WTC11 (cell line): Measurements from ENCODE around the gene MIEF2. TPM values are rescaled to one million over a fixed set of nuclear protein-coding genes. Genes with fewer than 3 reads are reported as not detected.

Experiments
- ATAC-seq: fragments of 200-7000 bp; cut with Tn5 transposase; 2 replicates; pipeline ENCODE4 v1.10.0; 2021; ENCODE audit warnings: mild to moderate bottlenecking, moderate library complexity
- CTCF ChIA-PET: fragments of 300-600 bp; sonication (Branson Sonifier 250); formaldehyde crosslinking; loops from one replicate; lab custom pipeline; 2021; ENCODE audit warnings: antibody characterized with exemption; lab: Charles Lee
- POLR2A ChIA-PET: fragments of 350-600 bp; sonication (Branson Sonifier 250); formaldehyde crosslinking; loops from one replicate; lab custom pipeline; 2021; ENCODE audit warnings: antibody characterized with exemption; lab: Charles Lee
- DNase-seq: peaks from one replicate; pipeline ENCODE4 v3.0.0; 2021; ENCODE audit warnings: low spot score
- H3K27ac Mint-ChIP-seq: 2 replicates; pipeline ENCODE4 v1.8.0; 2021; ENCODE audit warnings: mixed read lengths
- H3K27me3 Mint-ChIP-seq: 2 replicates; pipeline ENCODE4 v1.8.0; 2021; ENCODE audit warnings: low read depth, mild to moderate bottlenecking, moderate library complexity, mixed read lengths
- H3K36me3 Mint-ChIP-seq: 2 replicates; pipeline ENCODE4 v1.8.0; 2021; ENCODE audit warnings: mixed read lengths
- H3K4me1 Mint-ChIP-seq: 2 replicates; pipeline ENCODE4 v1.8.0; 2022; ENCODE audit warnings: mixed read lengths
- H3K4me3 Mint-ChIP-seq: 2 replicates; pipeline ENCODE4 v1.8.0; 2021; ENCODE audit warnings: mild to moderate bottlenecking, moderate library complexity, mixed read lengths
- H3K9me3 Mint-ChIP-seq: 2 replicates; pipeline ENCODE4 v1.8.0; 2021; ENCODE audit warnings: mixed read lengths
- E2F1 ChIP-seq: sonication (generic); formaldehyde crosslinking; IDR thresholded peaks from 2 replicates; pipeline ENCODE4 v1.8.0; 2022; ENCODE audit warnings: mild to moderate bottlenecking, missing genetic modification reagents
- FOXJ3 ChIP-seq: sonication (generic); formaldehyde crosslinking; IDR thresholded peaks from 2 replicates; pipeline ENCODE4 v1.9.0; 2021; ENCODE audit warnings: missing genetic modification reagents, mild to moderate bottlenecking, borderline replicate concordance
- FOXK1 ChIP-seq: sonication (generic); formaldehyde crosslinking; IDR thresholded peaks from 2 replicates; pipeline ENCODE4 v1.8.0; 2022; ENCODE audit warnings: mild to moderate bottlenecking, moderate library complexity, missing genetic modification reagents
- GRHL2 ChIP-seq: fragments of 250-450 bp; sonication (Bioruptor Pico); IDR thresholded peaks from 2 replicates; pipeline ENCODE4 v1.8.0; 2022; ENCODE audit warnings: mild to moderate bottlenecking, moderate library complexity; ENCODE audit not compliant: insufficient replicate concordance, severe bottlenecking
- GTF2I ChIP-seq: fragments of 250-450 bp; sonication (Bioruptor Pico); conservative IDR thresholded peaks from 2 replicates; pipeline ENCODE4 v1.4.0; 2021; ENCODE audit warnings: mild to moderate bottlenecking
- JAZF1 ChIP-seq: fragments of 250-450 bp; sonication (Bioruptor Pico); IDR thresholded peaks from 2 replicates; pipeline ENCODE4 v1.9.0; 2021; ENCODE audit warnings: moderate library complexity, mild to moderate bottlenecking, inconsistent platforms
- MXD4 ChIP-seq: fragments of 250-450 bp; sonication (Bioruptor Pico); IDR thresholded peaks from 2 replicates; pipeline ENCODE4 v1.8.0; 2021; ENCODE audit warnings: mild to moderate bottlenecking, moderate library complexity, borderline replicate concordance
- NFYB ChIP-seq: sonication (generic); formaldehyde crosslinking; conservative IDR thresholded peaks from 2 replicates; pipeline ENCODE4 v1.8.0; 2022; ENCODE audit warnings: low read depth, missing genetic modification reagents
- NR2C2 ChIP-seq: sonication (generic); formaldehyde crosslinking; IDR thresholded peaks from 2 replicates; pipeline ENCODE4 v1.8.0; 2022; ENCODE audit warnings: mild to moderate bottlenecking, missing genetic modification reagents
- PRRX2 ChIP-seq: fragments of 250-450 bp; sonication (Bioruptor Pico); IDR thresholded peaks from 2 replicates; pipeline ENCODE4 v1.8.0; 2021; ENCODE audit warnings: mild to moderate bottlenecking
- SMAD3 ChIP-seq: sonication (generic); formaldehyde crosslinking; IDR thresholded peaks from 2 replicates; pipeline ENCODE4 v1.8.0; 2022; ENCODE audit warnings: missing genetic modification reagents, mild to moderate bottlenecking, borderline replicate concordance
- SP1 ChIP-seq: sonication (generic); formaldehyde crosslinking; conservative IDR thresholded peaks from 2 replicates; pipeline ENCODE4 v1.8.1; 2022; ENCODE audit warnings: missing genetic modification reagents
- ZNF121 ChIP-seq: sonication (generic); formaldehyde crosslinking; IDR thresholded peaks from 2 replicates; pipeline ENCODE4 v1.8.0; 2023; ENCODE audit warnings: missing genetic modification reagents
- ZNF219 ChIP-seq: sonication (generic); formaldehyde crosslinking; IDR thresholded peaks from 2 replicates; pipeline ENCODE4 v1.8.0; 2023; ENCODE audit warnings: missing genetic modification reagents, mild to moderate bottlenecking, borderline replicate concordance
- ZNF263 ChIP-seq: sonication (generic); formaldehyde crosslinking; IDR thresholded peaks from 2 replicates; pipeline ENCODE4 v1.8.1; 2022; ENCODE audit warnings: low read depth, mild to moderate bottlenecking, moderate library complexity, missing genetic modification reagents
- total RNA-seq: library from RNA; stranded (reverse); gene quantifications from 3 replicates; pipeline ENCODE4 v1.2.3, GENCODE V29; 2021
- TF ChIP-seq, protein P1 (sequence below): sonication (generic); formaldehyde crosslinking; IDR thresholded peaks from 2 replicates; pipeline ENCODE4 v1.8.0; 2023; ENCODE audit warnings: missing genetic modification reagents, mild to moderate bottlenecking, borderline replicate concordance
- TF ChIP-seq, protein P2 (sequence below): sonication (generic); formaldehyde crosslinking; IDR thresholded peaks from 2 replicates; pipeline ENCODE4 v1.8.1; 2023; ENCODE audit warnings: mild to moderate bottlenecking, missing genetic modification reagents, moderate library complexity
- TF ChIP-seq, protein P3 (sequence below): fragments of 250-450 bp; sonication (Bioruptor Pico); IDR thresholded peaks from 2 replicates; pipeline ENCODE4 v1.8.0; 2021; ENCODE audit warnings: mild to moderate bottlenecking
- TF ChIP-seq, protein P4 (sequence below): fragments of 250-450 bp; sonication (Bioruptor Pico); IDR thresholded peaks from 2 replicates; pipeline ENCODE4 v1.9.0; 2021; ENCODE audit warnings: mild to moderate bottlenecking
- TF ChIP-seq, protein P5 (sequence below): sonication (generic); formaldehyde crosslinking; IDR thresholded peaks from 2 replicates; pipeline ENCODE4 v1.8.1; 2022; ENCODE audit warnings: mild to moderate bottlenecking, moderate library complexity, missing genetic modification reagents

Gene MIEF2
- total RNA-seq, 1 experiment from 2014 or later = 18.8 TPM

- TF ChIP-seq, protein P1, sequence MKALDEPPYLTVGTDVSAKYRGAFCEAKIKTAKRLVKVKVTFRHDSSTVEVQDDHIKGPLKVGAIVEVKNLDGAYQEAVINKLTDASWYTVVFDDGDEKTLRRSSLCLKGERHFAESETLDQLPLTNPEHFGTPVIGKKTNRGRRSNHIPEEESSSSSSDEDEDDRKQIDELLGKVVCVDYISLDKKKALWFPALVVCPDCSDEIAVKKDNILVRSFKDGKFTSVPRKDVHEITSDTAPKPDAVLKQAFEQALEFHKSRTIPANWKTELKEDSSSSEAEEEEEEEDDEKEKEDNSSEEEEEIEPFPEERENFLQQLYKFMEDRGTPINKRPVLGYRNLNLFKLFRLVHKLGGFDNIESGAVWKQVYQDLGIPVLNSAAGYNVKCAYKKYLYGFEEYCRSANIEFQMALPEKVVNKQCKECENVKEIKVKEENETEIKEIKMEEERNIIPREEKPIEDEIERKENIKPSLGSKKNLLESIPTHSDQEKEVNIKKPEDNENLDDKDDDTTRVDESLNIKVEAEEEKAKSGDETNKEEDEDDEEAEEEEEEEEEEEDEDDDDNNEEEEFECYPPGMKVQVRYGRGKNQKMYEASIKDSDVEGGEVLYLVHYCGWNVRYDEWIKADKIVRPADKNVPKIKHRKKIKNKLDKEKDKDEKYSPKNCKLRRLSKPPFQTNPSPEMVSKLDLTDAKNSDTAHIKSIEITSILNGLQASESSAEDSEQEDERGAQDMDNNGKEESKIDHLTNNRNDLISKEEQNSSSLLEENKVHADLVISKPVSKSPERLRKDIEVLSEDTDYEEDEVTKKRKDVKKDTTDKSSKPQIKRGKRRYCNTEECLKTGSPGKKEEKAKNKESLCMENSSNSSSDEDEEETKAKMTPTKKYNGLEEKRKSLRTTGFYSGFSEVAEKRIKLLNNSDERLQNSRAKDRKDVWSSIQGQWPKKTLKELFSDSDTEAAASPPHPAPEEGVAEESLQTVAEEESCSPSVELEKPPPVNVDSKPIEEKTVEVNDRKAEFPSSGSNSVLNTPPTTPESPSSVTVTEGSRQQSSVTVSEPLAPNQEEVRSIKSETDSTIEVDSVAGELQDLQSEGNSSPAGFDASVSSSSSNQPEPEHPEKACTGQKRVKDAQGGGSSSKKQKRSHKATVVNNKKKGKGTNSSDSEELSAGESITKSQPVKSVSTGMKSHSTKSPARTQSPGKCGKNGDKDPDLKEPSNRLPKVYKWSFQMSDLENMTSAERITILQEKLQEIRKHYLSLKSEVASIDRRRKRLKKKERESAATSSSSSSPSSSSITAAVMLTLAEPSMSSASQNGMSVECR = peak; percentile 74; the same call in 1 of the 2 replicates
- TF ChIP-seq, all 79 proteins: peak for 5
Observed at GRCh38 chr17:18314059-18314730, 53.7 kb downstream of the MIEF2 start (continued).

DNA sequence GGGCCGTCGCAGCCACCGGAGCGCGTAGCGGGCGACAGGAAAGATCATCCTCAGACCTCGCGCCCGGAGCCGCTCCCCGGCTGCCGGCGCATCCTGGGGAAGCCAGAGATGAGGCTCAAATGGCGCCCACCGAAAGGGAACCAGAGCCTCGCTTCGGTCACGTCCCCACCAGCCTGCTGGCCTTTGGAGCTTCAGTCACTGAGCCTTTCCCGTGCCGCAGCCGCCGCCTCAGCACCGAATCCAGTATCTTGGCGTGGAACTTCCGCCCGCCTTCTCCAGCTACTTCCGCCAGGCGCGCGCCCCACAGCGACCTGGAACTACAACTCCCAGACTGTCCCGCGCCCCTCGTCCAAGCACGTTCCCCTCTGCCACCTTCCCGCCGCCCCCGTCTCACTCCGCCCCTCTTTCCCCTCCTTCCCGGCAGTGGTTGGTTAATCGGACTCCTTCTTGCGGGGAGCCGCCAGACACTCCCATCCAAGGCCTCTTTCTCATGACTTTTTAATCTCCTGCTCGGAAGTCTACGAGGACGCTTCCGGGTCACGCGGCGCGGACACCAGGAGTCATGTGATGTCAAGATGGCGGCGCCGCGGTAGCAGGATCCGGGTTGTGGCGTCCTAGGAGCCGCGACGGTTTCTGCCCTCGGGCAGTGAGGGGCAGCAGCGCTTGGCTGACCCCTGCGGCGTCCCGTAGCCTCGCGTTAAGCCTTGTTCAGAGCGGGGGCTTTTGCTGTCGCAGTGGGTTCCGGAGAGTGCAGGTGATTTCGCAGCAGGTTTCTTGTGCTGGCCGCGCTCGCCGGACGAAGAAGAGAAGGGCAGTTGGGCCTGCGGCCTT lies 54.5 kb downstream of the MIEF2 start, which contains the start of the genes SMCR8 and TOP3A:
Gene SMCR8, plus strand, starts transcription at position 563 of the 831 bp plus-strand sequence. CDS start 497 bp downstream, outside the sequence.
Gene TOP3A, minus strand, starts transcription at position 264 of the 831 bp plus-strand sequence. Its CDS starts 216 bp downstream, at position 48.
- CTCF ChIA-PET = interaction anchor here (0.7 to 1.3 kb wide), 3 partner anchors 9 to 48 kb away, joined by 3 to 5 read pairs (median 4); partner anchors contain the start of gene SHMT1
- Mint-ChIP-seq H3K4me3 (peak within 1 kb of the TSS; percentile 94), H3K27ac (peak within 1 kb of the TSS; percentile 100), H3K36me3 (peaks cover 35% of the 10 kb centered on the region), H3K9me3 (no peaks in the 10 kb centered on the region), H3K27me3 (no peaks in the 10 kb centered on the region; the same call in 1 of the 2 replicates), H3K4me1 (peaks cover 48% of the 10 kb centered on the region)
- POLR2A ChIA-PET = interaction anchor here (0.9 kb wide), 1 partner anchor 13 kb away, joined by 4 read pairs; no protein-coding TSS in a partner anchor
- DNase-seq = peak; percentile 93
- peak; percentile 96 for ATAC-seq
- no peak for TF ChIP-seq MXD4
- TF ChIP-seq, protein P2, sequence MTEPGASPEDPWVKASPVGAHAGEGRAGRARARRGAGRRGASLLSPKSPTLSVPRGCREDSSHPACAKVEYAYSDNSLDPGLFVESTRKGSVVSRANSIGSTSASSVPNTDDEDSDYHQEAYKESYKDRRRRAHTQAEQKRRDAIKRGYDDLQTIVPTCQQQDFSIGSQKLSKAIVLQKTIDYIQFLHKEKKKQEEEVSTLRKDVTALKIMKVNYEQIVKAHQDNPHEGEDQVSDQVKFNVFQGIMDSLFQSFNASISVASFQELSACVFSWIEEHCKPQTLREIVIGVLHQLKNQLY (CRISPR knock-in tag) = no peak
- TF ChIP-seq E2F1 (CRISPR knock-in tag) = no peak
- TF ChIP-seq SP1 (CRISPR knock-in tag) = peak; percentile 72
- TF ChIP-seq ZNF219 (CRISPR knock-in tag) = no peak
- TF ChIP-seq ZNF121 (CRISPR knock-in tag) = no peak
- no peak for TF ChIP-seq NFYB (CRISPR knock-in tag)
- no peak; the same call in 1 of the 2 replicates for TF ChIP-seq SMAD3
- TF ChIP-seq GRHL2 (CRISPR knock-in tag) = no peak
- TF ChIP-seq PRRX2 = no peak
- peak; percentile 69 for TF ChIP-seq NR2C2 (CRISPR knock-in tag)
- no peak for TF ChIP-seq FOXJ3
- TF ChIP-seq ZNF263 (CRISPR knock-in tag) = no peak
- no peak for TF ChIP-seq GTF2I (CRISPR knock-in tag)
- TF ChIP-seq, protein P3, sequence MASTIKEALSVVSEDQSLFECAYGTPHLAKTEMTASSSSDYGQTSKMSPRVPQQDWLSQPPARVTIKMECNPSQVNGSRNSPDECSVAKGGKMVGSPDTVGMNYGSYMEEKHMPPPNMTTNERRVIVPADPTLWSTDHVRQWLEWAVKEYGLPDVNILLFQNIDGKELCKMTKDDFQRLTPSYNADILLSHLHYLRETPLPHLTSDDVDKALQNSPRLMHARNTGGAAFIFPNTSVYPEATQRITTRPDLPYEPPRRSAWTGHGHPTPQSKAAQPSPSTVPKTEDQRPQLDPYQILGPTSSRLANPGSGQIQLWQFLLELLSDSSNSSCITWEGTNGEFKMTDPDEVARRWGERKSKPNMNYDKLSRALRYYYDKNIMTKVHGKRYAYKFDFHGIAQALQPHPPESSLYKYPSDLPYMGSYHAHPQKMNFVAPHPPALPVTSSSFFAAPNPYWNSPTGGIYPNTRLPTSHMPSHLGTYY (CRISPR knock-in tag) = no peak
- TF ChIP-seq, protein P1 = no peak; the same call in 1 of the 2 replicates
- TF ChIP-seq, protein P4, sequence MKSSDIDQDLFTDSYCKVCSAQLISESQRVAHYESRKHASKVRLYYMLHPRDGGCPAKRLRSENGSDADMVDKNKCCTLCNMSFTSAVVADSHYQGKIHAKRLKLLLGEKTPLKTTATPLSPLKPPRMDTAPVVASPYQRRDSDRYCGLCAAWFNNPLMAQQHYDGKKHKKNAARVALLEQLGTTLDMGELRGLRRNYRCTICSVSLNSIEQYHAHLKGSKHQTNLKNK = no peak
- no peak for TF ChIP-seq JAZF1
- TF ChIP-seq FOXK1 = peak; percentile 87
- TF ChIP-seq, protein P5, sequence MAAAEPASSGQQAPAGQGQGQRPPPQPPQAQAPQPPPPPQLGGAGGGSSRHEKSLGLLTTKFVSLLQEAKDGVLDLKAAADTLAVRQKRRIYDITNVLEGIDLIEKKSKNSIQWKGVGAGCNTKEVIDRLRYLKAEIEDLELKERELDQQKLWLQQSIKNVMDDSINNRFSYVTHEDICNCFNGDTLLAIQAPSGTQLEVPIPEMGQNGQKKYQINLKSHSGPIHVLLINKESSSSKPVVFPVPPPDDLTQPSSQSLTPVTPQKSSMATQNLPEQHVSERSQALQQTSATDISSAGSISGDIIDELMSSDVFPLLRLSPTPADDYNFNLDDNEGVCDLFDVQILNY (CRISPR knock-in tag) = peak; percentile 13; the same call in 1 of the 2 replicates
